ENCODE data around the gene PPEF2.
"Not testable (repeated sequence)": the region's sequence is repeated elsewhere in the genome, so short reads cannot be mapped to it uniquely, and the experiment has no call there.

PPEF2 gene, protein sequence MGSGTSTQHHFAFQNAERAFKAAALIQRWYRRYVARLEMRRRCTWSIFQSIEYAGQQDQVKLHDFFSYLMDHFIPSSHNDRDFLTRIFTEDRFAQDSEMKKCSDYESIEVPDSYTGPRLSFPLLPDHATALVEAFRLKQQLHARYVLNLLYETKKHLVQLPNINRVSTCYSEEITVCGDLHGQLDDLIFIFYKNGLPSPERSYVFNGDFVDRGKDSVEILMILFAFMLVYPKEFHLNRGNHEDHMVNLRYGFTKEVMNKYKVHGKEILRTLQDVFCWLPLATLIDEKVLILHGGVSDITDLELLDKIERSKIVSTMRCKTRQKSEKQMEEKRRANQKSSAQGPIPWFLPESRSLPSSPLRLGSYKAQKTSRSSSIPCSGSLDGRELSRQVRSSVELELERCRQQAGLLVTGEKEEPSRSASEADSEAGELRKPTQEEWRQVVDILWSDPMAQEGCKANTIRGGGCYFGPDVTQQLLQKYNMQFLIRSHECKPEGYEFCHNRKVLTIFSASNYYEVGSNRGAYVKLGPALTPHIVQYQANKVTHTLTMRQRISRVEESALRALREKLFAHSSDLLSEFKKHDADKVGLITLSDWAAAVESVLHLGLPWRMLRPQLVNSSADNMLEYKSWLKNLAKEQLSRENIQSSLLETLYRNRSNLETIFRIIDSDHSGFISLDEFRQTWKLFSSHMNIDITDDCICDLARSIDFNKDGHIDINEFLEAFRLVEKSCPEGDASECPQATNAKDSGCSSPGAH

DNA sequence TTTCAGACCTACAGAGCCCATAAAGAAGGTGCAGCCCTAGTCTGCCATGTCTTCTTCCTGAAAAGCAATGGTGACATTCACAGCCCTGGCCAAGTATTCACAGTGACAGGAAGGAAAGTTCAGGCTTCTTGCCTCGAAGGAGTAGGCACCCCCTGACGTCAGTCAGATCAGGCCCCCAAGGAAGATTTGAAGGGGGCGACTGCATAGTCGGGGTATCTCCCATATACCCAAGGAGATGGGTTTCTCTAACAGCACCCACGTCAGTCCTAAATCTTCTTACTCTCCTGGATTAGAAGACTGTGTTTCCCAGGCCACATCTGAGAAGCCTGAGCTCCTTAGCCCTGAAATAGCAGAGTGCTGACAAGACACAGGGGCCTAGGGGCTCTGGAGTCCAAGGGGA lies at the start of gene PPEF2:
TSS of gene PPEF2 (minus strand) at position 101 of the 400 bp plus-strand sequence. CDS start 6,127 bp downstream, outside the sequence.
- no peak for DNase-seq

DNA sequence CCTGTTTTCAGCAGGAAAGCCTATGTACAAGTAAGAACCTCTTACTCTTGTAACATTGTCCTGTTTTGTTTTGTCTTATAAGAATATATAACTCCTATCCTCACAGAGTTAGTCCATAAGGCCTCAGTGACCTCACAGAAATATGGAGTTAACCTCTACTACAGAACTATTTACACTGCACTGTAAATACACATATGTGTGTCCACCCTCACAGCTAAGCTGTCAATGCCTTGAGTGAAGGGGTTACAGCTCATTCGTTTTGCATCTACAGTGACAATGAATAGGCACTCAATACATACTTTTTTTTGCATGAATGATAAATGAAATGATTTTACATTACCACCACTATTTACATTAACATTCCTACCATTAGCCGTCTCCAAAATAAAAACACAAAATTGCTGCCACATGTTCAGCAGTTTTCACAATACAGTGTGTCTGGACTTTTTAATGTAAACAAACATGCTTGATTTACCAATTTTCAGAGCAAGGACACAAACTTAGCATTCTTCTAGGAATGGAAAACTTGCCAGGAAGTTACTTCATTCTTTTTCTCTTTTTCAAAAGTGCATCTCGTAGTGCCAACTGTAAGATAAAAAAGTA lies 48.1 kb upstream of the PPEF2 start:
- no peak for DNase-seq

DNA sequence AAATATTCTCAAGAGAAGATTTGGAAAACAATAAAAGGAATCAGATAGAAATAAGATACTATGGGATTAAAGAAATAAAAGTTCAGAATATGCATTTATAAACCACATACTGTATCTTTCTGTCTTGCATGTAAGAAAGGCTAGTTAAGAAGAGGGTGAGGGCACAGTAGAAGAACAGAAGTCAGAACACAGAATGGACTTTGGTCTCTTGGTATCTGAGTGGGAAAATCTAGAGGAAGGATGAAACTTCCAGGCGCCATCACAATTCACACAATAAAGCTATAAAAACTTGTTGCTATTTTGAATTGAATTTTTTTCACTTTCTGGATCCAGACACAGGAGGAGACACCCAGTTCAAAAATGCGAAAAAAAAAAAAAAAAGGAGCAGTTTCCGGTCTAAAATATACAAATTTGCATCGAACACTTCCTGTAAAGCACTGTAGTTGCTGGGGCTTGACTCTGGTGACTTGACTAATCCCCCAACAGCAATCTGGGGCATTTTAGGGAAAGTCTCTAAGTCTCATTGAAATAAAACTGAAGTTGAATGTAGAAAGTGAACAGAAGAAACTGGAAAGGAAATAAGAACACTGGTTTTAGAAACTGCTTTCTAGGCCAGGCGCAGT lies 46.7 kb upstream of the PPEF2 start:
- no peak for DNase-seq

DNA sequence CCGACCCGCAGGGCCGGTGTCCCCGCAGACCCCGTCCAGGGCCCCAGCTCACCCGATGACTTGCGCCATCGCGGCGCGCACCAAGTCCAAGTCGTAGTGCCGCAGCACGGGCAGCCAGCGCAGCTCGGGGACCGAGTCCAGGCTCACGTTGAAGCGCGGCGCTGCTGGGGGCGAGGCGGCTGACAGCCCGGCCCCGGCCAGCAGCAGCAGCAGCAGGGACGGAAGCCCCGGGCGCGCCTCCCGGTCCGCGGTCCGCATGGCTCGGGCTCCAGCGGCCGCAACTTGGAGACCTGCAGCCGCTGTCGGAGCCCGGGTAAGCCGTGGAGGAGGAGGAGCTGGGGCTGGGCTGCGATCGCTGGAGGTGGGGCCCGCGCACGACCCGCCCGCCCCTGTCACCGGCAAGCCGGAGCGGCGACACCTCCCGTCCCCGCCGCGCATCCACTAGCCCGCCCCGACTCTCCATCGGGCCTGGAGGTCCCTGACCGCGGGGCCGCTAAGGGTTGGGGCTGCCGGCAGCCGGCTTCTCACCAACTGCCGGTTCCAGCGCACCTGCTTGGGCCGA lies 38.5 kb upstream of the PPEF2 start, which contains the start of gene NAAA:
TSS of gene NAAA (minus strand) at position 322 of the 562 bp plus-strand sequence. CDS start at position 258, 64 bp downstream.
- peak; percentile 49 for DNase-seq

DNA sequence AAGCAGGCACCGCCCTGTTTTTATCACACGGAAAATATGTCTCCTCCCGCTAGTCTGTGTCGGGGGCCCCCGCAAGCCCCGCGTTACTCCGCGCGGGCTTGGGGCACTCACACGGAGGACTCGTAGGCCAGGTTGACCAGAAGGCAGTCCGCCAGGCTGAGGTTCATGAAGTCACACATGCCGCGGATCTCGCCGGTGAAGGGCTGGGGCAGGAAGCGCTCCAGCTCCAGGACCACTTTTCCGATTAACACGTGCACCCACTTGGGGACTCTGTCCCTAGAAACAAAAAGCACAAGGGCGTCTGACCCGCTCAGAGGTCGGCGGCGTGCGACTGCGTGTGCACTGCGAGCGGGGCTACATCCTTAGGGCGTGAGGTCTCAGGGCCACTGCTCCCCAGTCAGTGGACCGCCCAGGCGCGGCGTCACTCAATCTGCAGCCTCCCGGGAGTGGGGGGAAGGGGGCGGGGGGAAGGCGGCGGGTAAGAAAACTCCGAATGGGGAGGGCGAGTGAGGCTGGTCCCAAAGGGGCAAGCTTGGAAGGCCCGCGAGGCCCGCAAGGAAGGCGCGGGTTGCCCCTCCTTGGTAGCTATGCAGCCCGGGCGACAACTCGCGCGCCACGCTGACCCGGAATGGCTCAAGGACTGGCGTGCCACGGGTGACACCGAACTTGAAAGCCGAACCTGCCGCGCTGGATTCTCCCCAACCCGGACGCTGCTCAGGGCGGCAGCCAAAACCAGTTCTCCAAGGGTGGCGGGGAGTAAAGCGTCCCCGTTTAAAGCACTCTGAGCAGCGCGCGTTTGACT lies 37.8 kb upstream of the PPEF2 start:
- peak; percentile 42 for DNase-seq

DNA sequence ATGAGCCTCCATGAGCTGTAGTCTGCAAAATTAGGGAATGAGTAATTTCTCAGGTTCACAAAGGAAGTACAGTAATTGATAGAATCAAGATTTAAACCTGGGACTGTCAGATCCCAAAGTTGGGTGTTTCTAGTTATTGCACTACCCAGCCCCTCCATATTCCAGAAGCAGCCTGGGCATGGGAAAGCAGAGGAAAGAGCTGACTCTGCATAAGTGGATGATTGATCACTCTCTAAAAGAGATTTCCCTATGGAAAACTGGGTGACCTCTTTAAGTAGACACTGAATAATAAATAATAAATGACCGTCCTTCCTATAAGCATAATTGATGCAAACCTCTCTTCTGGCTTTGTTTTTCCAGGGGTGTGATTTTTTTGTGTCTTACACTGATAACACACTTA lies 33.4 kb upstream of the PPEF2 start:
- DNase-seq: no peak

DNA sequence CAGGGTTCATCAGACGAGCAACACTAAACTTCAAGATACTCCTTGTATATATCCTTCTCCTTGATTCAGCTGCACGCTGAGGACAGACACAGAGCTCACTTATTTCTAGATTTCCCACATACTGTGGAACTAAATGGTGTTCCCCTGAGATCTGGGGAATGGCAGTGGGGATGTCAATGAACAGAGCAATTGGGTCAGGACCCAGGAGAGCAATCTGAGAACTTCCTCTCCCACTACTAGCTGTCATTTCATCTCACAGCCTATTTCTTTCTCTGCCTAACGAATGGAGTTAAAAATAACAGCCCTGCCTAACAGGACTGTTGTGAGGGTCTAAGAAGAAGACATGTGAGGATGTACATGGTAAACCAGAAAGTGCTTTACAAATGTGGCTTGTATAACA lies 27.9 kb upstream of the PPEF2 start:
- no peak for DNase-seq

DNA sequence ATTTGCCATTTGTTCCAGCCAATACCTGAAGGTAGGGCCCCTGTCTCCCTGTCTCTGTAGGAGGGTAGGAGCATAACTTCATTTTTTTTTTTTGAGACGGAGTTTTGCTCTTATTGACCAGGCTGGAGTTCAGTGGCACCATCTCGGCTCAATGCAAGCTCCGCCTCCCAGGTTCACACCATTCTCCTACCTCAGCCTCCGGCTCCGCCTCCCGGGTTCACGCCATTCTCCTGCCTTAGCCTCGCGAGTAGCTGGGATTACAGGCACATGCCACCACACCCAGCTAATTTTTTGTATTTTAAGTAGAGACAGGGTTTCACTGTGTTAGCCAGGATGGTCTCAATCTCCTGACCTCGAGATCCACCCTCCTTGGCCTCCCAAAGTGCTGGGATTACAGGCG lies 22.7 kb upstream of the PPEF2 start:
- DNase-seq: not testable (repeated sequence)

DNA sequence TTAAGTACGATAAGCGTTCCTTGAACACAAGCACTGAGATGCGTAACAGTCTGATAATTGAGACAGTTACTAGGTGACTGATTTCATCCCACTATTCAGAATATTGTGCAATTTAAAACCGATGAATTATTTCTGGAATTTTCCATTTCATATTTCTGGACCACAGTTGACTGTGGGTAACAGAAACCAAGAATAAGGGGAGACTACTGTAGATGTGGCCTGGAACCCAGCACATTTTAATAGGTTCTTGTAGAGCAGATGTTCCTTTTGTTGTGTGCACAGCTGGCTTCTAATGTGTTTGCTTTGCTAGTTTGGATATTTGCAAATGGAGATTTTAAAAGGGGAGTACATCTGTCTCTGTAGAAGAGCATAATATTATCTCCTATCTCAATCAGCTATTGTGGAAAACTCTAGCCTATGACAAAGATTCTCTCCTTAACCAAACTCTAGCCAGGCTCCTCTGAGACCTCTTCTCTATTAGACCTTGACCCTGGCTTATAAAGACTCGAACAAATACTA lies 22.1 kb upstream of the PPEF2 start:
- no peak for DNase-seq

DNA sequence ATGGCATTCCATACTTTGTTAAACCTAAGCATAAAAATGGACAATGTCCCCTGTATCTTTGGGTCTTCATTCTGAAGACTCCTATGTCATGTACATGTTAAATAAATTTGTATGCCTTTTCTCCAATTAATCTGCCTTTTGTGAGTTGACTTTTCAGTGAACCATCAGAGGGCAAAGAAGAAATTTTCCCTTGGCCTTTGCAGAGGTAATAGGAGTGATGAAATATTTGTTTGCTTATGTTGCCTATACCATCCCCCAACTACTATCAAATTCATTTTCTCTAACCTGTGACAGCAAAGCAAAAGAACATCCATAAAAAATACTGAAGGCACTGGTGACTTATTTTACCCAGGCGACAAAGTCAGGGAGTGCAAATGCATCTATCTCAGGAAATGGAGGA lies 20.3 kb upstream of the PPEF2 start:
- DNase-seq: no peak

DNA sequence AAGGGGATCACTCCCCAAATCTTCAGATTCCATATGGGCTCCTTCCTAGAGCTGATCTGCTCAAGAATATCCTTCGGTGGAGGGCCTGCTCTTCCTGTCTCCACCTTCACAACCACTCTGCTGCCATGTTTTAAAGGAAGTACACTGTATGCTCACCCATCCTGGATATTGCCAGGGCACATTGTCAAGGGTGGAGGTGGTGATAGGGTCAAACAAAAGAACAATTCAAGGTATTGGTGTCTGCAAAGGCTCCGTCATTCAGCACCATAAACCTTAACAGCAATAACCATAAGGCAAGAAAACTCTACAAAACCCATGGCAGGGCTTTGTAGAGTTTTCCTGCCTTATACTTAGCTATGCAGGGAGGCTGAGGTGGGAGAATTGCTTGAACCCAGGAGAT lies 19.7 kb upstream of the PPEF2 start:
- no peak for DNase-seq

DNA sequence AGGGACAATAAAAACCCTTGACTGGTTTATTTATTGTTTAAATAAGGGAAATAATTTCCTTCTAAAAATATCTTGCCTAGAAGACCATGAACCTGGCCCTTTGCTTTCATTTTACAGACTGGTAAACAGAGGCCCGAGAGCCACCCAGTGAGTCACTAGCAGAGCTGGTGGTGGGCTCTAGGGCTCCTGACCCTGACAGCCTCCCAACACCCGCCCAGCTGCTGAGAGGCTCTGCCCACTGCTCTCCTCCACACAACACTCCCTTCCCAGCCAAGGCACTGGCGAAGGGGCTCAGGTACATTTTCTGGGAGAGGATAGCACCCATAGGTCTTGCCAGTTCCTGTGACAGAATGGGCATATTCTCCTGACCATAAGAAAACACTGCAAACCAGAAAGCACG lies 18.1 kb upstream of the PPEF2 start:
- DNase-seq: no peak

DNA sequence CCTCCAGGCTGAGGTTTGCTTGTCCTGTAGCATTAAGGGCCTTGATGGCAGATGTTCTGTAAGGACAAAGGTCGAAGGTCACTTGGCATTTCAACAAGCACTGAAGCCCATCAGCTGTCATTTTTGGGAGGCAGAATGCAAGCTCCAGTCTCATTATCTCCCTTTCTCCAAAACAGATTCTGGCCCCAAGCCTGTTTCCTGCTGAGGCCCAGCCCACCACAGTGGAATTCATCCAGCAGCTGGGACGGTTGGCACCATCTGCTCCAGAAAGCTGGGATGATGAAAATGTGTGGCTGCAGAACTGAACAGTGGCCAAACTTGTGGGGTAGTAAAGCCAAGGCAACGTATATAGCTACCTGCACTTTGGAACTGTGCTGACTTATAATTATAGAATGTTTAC lies 17.7 kb upstream of the PPEF2 start:
- DNase-seq: no peak

DNA sequence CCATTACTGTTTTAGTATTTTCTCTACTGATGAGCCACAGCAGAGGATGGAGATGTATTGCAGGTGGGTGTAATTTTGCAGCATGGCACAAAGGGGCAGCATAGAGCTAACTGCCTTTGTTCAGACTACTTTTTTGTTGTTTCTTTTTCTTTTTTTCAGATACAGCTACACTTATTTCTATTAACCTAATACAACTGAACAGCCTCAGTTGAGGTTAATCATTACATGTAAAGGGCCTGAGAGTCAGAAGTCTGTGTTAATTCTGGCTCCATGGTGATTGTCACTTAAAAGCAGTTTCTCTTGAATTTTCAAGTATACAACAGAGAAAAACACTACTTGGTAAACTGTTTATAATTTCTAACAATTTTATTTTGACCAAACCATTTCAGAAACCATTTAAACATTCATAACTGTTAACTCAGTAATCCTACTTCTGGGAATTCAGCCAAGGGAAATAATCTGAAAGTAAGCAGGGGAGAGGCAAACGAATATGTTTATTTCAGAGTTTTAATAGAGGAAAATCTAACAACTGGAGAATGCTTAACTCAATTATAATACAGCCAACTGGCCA lies 13.9 kb upstream of the PPEF2 start:
- DNase-seq: peak; percentile 15

DNA sequence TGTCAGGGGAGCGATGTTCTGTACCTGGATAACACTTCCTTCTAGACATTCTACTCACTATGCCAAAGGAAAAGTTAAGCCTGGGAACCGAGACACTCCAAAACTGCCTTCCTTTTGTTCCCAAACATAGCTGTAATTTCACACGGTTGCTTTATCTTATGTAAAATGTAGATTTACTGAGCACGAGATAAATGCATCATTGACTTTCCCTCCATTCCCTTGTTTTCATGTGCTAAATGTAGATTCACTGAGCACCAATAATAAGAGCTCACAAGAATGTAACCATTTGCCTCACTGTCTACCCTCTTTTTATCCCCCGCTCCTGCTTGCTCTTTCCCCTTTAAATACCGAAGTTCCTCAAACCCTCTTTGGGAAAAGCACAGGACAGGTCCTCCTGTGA lies 10.7 kb upstream of the PPEF2 start:
- no peak for DNase-seq

DNA sequence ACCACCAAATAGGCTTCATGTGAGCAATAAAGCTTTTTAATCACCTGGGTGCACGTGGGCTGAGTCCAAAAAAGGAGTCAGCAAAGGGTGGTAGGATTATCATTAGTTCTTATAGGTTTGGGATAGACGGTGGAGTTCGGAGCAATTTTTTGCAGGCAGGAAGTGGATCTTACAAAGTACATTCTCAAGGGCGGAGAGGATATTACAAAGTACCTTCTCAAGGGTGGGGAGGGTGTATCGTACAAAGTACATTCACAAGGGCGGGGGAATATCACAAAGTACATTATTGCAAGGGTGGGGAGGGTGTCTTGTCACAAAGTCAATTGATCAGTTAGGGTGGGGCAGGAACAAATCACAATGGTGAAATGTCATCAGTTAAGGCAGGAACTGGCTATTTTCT lies 8.6 kb upstream of the PPEF2 start:
- not testable (repeated sequence) for DNase-seq

DNA sequence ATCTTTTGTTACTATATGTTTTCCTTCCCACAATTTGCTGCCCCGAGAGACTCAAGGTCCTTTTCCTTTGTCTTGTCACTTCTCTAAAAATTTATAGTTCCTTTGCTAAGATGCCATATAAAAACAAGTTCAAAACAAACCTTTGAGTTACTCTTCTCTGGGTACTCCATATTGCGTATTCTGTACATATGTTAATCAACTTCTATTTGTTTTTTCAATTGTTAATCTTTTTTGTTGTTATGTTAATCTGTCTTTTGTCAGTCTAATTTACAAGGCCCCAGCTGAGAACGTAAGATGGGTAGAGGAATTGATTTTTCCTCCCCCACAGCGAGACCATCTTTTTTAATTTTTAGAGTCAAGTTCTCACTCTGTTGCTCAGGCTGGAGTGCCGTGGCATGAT lies 7.2 kb upstream of the PPEF2 start:
- DNase-seq: peak; percentile 4

DNA sequence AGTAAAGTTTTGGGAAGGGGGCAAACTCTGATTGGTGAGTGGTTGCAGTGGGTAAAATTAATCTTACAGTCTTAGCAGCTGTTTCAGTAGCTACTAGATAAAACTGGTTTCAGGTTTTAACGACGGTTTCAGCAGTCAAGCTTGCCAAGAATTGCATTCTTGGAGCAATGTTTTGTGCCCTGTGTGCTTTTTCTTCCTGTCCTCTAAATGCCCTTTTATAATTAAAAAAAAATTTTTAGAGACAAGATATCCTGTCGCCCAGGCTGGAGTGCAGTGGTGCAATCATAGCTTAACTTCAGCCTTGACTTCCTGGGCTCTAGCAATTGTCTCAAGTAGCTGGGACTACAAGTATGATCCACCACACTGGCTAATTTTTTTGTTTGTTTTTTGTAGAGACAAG lies 6.3 kb upstream of the PPEF2 start:
- peak; percentile 83 for DNase-seq

DNA sequence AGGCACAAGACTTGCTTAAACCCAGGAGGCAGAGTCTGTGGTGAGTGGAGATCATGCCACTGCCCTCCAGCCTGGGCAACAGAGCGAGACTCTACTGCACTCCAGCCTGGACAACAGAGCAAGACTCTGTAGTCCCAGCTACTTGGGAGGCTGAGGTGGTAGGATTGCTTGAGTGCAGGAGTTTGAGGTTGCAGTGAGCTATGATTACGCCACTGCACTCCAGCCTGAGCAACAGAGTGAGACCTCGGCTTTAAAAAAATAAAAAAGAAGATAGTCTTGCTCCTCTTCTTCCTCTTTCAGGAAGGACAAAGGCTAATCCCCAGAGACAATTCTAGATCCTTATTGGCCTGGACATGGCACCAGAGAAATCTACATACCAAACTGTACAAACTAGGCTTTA lies 5.7 kb upstream of the PPEF2 start:
- DNase-seq: peak; percentile 97

DNA sequence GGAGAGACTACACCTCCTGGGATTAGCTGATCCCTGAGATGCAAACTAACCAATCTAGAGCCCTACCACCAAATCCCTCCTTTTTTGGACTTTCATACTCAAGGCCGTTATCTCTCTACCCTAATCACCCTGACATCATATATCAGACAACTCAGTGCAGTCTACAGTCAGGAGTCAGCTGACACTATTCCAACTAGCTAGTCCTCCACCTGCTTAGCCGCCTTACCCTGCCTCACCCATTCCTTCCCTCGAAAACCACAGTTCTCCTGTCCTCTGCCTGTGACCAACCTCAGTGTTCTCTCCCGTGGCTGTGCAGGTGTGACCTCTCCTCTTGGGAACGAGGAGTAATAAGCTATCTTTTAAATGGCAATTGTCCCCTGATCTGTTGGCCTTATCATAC lies 1.8 kb upstream of the PPEF2 start:
- no peak for DNase-seq

DNA sequence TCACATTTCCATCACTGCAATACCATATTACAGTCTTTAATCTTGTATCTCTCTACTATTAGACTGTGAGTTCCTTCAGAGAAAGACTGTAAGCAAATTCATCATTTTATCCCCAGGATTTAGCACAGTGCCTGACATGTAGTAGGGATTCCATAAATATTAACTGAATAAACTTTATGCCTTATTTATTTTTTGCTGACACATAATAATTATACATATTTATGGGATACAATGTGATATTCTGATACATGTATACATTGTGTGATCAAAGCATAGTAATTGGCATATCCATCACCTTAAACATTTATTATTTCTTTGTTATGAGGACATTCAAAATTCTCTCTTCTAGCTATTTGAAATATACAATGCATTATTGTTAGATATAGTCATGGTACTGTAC lies 3.7 kb downstream of the PPEF2 start:
- DNase-seq: no peak

All from MV-4-11 (cell line).